Adrenal gland (tissue), 12 donors: ENCODE results near the gene LY9. TPM values are rescaled to one million over a fixed set of nuclear protein-coding genes. Genes with fewer than 3 reads are reported as not detected.

Experiments used
- DNase-seq, 7 donors: peaks; one replicate each; pipeline ENCODE4 v3.0.0-alpha.2; 2019 to 2020
- H3K27ac ChIP-seq, 5 donors: fragments of 200-600 bp; sonication (generic) in 4 of 5; 1 replicate in 3 of 5; 2 replicates in 2 of 5; pipeline versions ENCODE4 v1.5.1 to v1.8.0; 2016 to 2020; ENCODE audit warnings: mild to moderate bottlenecking in 1 of 5
- H3K27me3 ChIP-seq: fragments of 200-600 bp; 2 replicates; pipeline ENCODE4 v1.8.0; 2021
- H3K36me3 ChIP-seq, 2 donors: fragments of 200-600 bp; replicated peaks in 1 of 2; 1 replicate in 1 of 2; 2 replicates in 1 of 2; pipeline versions ENCODE4 v1.5.1 to v1.8.0; 2018 to 2022
- H3K4me1 ChIP-seq, 2 donors: fragments of 200-600 bp; replicated peaks in 1 of 2; 1 replicate in 1 of 2; 2 replicates in 1 of 2; pipeline versions ENCODE4 v1.5.1 to v1.8.0; 2018 to 2021
- H3K4me3 ChIP-seq, 4 donors: fragments of 200-600 bp; sonication (generic) in 3 of 4; one replicate each; pipeline ENCODE4 v1.5.1; 2016 to 2018
- H3K9me3 ChIP-seq, 3 donors: fragments of 200-600 bp; sonication (generic) in 1 of 3; replicated peaks in 1 of 3; 1 replicate in 2 of 3; 2 replicates in 1 of 3; pipeline versions ENCODE4 v1.5.1 to v1.8.0; 2016 to 2021
- CTCF ChIP-seq, 6 experiments: fragments of 450-650 bp in 4 of 6; fragments of 200-600 bp in 2 of 6; sonication (generic) in 1 of 6; IDR thresholded peaks; 1 replicate in 5 of 6; 2 replicates in 1 of 6; pipeline versions ENCODE4 v1.5.1 to v1.8.0; 2016 to 2021; ENCODE audit warnings: antibody characterized with exemption in 6 of 6, mild to moderate bottlenecking in 2 of 6, moderate library complexity in 1 of 6
- POLR2A ChIP-seq, 2 donors: fragments of 450-650 bp; IDR thresholded peaks; one replicate each; pipeline ENCODE4 v1.6.1; 2017; ENCODE audit warnings: antibody characterized with exemption in 2 of 2, mild to moderate bottlenecking in 2 of 2, moderate library complexity in 1 of 2
- WGBS, 4 donors: extraction: QIAGEN DNeasy Blood & Tissue Kit in 2 of 4; methylation state at CpG; one replicate each; pipeline versions ENCODE4 v1.1.5 to v1.1.7; 2013 to 2017; 5-methylcytosine and 5-hydroxymethylcytosine counted together
- intact Hi-C, 2 donors: fragments of 100-400 bp; cut with DNase I; formaldehyde crosslinking; loops; one replicate each; pipeline versions ENCODE4 v1.14.1 to v1.15.0; 2022 to 2023
- polyA plus RNA-seq, 3 donors: library from polyadenylated mRNA; stranded (reverse); fragments of 200-250 nt in 2 of 3; fragments of 350-450 nt in 1 of 3; fragmentation: Illumina TruSeq in 1 of 3; extraction: RNeasy Lipid Tissue Mini Kit (QIAGEN cat#74804) in 1 of 3; gene quantifications; one replicate each; pipeline ENCODE4 v1.2.3, GENCODE V29; 2013 to 2014
- total RNA-seq, 9 donors: library from RNA; depleted of rRNA in 4 of 9; stranded (reverse); fragments of >200 nt in 4 of 9; fragments of 120-200 nt in 1 of 9; fragmentation: NEBNext Ultra II Directional in 1 of 9; extraction: Animal tissue kit (Norgen Biotek cat#: 25700) in 1 of 9; gene quantifications; one replicate each; pipeline versions ENCODE4 v1.1.0 to v1.2.4, GENCODE V29; 2013 to 2023
- donor health status: healthy with polysubstance abuse.
- donor health status: Bipolar disorder and iron deficiency.
- donor health status: DM: yes; HTN: yes; CAD: no.
- donor health status: DM: no; HTN: no; CAD: no.
- donor health status: DM: no; HTN: no; CAD: no.
- donor health status: DM: yes; HTN: yes; CAD: no.

LY9 gene
- total and polyA plus RNA-seq, 12 donors, result 0.14 to 1.3 (median 0.34) TPM; not detected in 2

GRCh38 chr1:160772331-160772730 is 23.6 kb upstream of the LY9 start:
- 80 to 90% (median 88%) methylated on average over 1 of the region's 1 CpG for WGBS, 4 donors
- no peaks in the 10 kb centered on the region for H3K9me3 ChIP-seq
- intact Hi-C loops, result no loop called here
- no peaks in the 10 kb centered on the region for H3K27me3 ChIP-seq
- DNase-seq, result no peak
- H3K27ac ChIP-seq, result no peak overlapping the region
- TF ChIP-seq POLR2A (IDR thresholded peaks at IDR 0.05), result no peak
- TF ChIP-seq CTCF (IDR thresholded peaks at IDR 0.05), result no peak
- H3K4me1 ChIP-seq, result no peaks in the 10 kb centered on the region
- H3K36me3 ChIP-seq, result no peaks in the 10 kb centered on the region
- no peak overlapping the region for H3K4me3 ChIP-seq

DNA sequence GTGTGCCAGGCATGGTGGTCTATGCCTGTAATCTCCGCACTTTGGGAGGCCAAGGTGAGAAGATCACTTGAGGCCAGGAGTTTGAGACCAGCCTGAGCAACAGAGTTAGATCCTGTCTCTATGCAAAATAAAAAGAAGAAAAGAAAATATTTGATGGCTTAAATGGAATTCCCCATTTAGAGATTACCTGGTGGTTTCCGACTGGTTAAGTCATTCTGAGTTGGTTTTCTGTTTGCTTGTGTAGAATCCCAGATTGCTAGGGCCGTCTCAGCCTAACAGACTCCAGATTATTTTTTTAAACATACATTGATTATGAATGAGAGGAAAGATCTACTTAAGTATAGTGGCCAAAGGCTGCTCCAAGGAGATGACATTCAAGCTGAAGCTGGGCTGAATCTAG is 22.9 kb upstream of the LY9 start:
- Histone ChIP-seq H3K4me3 (no peak overlapping the region), H3K4me1 (no peaks in the 10 kb centered on the region), H3K27ac (no peak overlapping the region), H3K9me3 (no peaks in the 10 kb centered on the region), H3K36me3 (no peaks in the 10 kb centered on the region), H3K27me3 (no peaks in the 10 kb centered on the region)
- no peak for TF ChIP-seq CTCF (IDR thresholded peaks at IDR 0.05)
- TF ChIP-seq POLR2A (IDR thresholded peaks at IDR 0.05), result no peak
- intact Hi-C loops, result no loop called here
- no peak for DNase-seq
- 77 to 85% (median 79%) methylated on average over 3 of the region's 3 CpGs for WGBS, 4 donors

GRCh38 chr1:160774886-160775719 is 20.9 kb upstream of the LY9 start:
- intact Hi-C loops, result no loop called here

DNA sequence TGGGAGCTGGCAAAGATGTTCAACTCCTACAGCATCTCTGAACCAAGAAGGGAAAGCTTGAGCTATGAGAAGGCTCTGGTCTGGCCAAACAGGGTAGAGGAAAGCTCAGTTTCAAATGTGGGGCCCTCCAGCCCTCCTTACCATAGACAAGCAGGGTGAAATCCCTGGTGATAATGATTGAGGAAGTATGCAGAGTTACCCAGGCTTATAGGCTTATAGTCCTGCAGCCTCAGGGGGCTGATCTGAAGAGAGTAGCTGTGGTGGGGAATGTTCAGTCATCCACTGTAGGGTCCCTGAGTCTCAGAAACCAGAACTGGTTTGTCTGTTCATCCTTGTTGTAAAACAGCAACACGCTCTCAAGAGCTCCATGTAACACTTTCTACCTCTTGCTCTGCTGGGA is 19.8 kb upstream of the LY9 start:
- no peak for DNase-seq
- no peaks in the 10 kb centered on the region for H3K9me3 ChIP-seq
- H3K36me3 ChIP-seq, result no peaks in the 10 kb centered on the region
- TF ChIP-seq POLR2A (IDR thresholded peaks at IDR 0.05) (no peak), CTCF (IDR thresholded peaks at IDR 0.05) (no peak)
- WGBS, 4 donors, result 89 to 100% (median 100%) methylated on average over 1 of the region's 1 CpG
- H3K4me1 ChIP-seq, result no peaks in the 10 kb centered on the region
- intact Hi-C loops, result no loop called here
- H3K4me3 ChIP-seq, result no peak overlapping the region
- H3K27ac ChIP-seq, result no peak overlapping the region
- H3K27me3 ChIP-seq, result no peaks in the 10 kb centered on the region

More at GRCh38 chr1:160774886-160775719, 20.9 kb upstream of the LY9 start:
- Histone ChIP-seq H3K4me1 (no peaks in the 10 kb centered on the region), H3K36me3 (no peaks in the 10 kb centered on the region), H3K9me3 (no peaks in the 10 kb centered on the region), H3K27ac (no peak overlapping the region), H3K27me3 (no peaks in the 10 kb centered on the region), H3K4me3 (no peak overlapping the region)
- TF ChIP-seq CTCF (IDR thresholded peaks at IDR 0.05), result no peak
- TF ChIP-seq POLR2A (IDR thresholded peaks at IDR 0.05), result no peak
- WGBS, 4 donors, result 21 to 100% (median 67%) methylated on average over 1 to 2 of the region's 2 CpGs
- no peak for DNase-seq
